ENCODE measurements around the gene NHLH1.

- TF ChIP-seq TAF1 (conservative IDR thresholded peaks at IDR 0.05) (no peak), CTCF (IDR thresholded peaks at IDR 0.05; ENCODE audit: low read depth, low read length, missing input control) (no peak), REST (IDR thresholded peaks at IDR 0.05) (no peak), ZBTB33 (IDR thresholded peaks at IDR 0.05) (no peak), MAX (IDR thresholded peaks at IDR 0.05) (no peak), ATF3 (IDR thresholded peaks at IDR 0.05) (no peak), SP1 (IDR thresholded peaks at IDR 0.05) (no peak), YY1 (IDR thresholded peaks at IDR 0.05) (no peak)
Observed at GRCh38 chr1:160367516-160367900, 637 bp downstream of the NHLH1 start.

Data from liver (tissue), 3 donors.